ENCODE results near the gene AQP3. TPM values are rescaled to one million over a fixed set of nuclear protein-coding genes. Genes with fewer than 3 reads are reported as not detected.
"Not testable (repeated sequence)": the region's sequence is repeated elsewhere in the genome, so short reads cannot be mapped to it uniquely, and the experiment has no call there.

The AQP3 gene
- total and polyA plus RNA-seq, 12 donors, result 1.9 to 37.2 (median 10.1) TPM

DNA sequence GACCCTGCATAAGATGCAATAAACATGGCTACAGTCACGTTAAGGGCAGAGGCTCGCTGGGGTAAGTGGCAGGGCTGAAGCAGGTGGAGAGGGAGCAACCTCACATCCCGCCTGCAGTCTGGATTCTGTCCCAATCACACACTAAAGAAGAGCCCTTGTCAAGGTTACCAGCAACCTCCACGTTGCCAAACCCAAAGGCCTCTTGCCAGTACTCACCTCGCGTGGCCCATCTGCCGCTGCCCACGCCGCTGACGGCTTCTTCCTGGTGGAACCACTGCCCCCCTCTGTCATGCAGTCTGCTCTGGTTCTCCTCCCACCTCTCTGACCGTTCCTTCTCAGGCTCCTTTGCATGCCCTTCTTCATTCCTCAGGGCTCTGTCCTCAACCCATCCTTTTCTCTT is 53.8 kb downstream of the AQP3 start:
- peaks cover 8 to 65% (median 28%) of the 10 kb centered on the region in 9 donors for H3K4me1 ChIP-seq

DNA sequence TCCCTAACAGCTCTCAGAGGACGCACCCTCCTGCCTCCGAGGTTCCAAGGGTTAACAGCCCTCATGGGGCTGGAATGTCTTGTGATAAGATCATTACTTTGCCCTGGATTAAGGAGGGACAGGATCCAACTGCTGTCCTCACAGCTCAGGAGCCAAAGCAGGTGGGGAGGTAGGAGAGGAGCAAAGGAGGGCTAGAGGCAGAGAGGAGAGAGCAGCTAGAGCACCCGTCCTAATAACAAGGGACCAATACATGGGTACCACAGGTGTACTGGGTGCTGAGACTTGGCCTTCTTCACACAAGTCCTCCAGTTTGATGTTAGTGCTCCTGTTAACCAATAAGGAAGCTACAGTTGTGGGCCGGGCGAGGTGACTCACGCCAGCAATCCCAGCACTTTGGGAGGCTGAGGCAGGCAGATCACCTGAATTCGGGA is 54.8 kb downstream of the AQP3 start:
- H3K27ac ChIP-seq, result peak overlapping the region; percentile 64 to 94 (median 87)
- H3K4me3 ChIP-seq; H3K27me3 ChIP-seq; DNase-seq; H3K36me3 ChIP-seq; H3K9me3 ChIP-seq; intact Hi-C loops (cut with DNase I): not testable (repeated sequence)
- H3K4me1 ChIP-seq, result peaks cover 8 to 73% (median 31%) of the 10 kb centered on the region in 9 donors
- 57 to 58% methylated on average over 7 of the region's 7 CpGs for WGBS, 2 donors
- peak in 2 of 8 donors; percentile 52 to 76 for ATAC-seq

More for the DNA sequence above, 53.8 kb downstream of the AQP3 start:
- DNase-seq, result peak; percentile 54 to 60
- Histone ChIP-seq H3K27ac (peak overlapping the region; percentile 27 to 94 (median 87)), H3K9me3 (no peaks in the 10 kb centered on the region), H3K4me3 (no peak overlapping the region), H3K27me3 (no peaks in the 10 kb centered on the region), H3K36me3 (no peaks in the 10 kb centered on the region)
- TF ChIP-seq, protein P1, sequence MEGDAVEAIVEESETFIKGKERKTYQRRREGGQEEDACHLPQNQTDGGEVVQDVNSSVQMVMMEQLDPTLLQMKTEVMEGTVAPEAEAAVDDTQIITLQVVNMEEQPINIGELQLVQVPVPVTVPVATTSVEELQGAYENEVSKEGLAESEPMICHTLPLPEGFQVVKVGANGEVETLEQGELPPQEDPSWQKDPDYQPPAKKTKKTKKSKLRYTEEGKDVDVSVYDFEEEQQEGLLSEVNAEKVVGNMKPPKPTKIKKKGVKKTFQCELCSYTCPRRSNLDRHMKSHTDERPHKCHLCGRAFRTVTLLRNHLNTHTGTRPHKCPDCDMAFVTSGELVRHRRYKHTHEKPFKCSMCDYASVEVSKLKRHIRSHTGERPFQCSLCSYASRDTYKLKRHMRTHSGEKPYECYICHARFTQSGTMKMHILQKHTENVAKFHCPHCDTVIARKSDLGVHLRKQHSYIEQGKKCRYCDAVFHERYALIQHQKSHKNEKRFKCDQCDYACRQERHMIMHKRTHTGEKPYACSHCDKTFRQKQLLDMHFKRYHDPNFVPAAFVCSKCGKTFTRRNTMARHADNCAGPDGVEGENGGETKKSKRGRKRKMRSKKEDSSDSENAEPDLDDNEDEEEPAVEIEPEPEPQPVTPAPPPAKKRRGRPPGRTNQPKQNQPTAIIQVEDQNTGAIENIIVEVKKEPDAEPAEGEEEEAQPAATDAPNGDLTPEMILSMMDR (IDR thresholded peaks at IDR 0.05), result no peak
- no peak for ATAC-seq
- 46% methylated on average over 10 to 11 of the region's 11 CpGs for WGBS, 2 donors
- intact Hi-C loops (cut with DNase I), result no loop called here

Small RNAs within 50 kb of the gene (microRNA-seq; reads per million reads assigned to microRNA genes)
- gene MIR6851, result 0 to 0.60 reads per million in 2 donors

Other genes with a start within 250 kb of the AQP3 start
- not detected for gene SPINK4, start 207.4 kb downstream of the AQP3 start, total RNA-seq
- gene SPINK4, start 207.4 kb downstream of the AQP3 start, polyA plus RNA-seq, result not detected
- 100 to 1,000 TPM in 8 of 10 donors, 10 to 100 TPM in 2; 95.3 to 159 (median 132) TPM for gene BAG1, start 182.9 kb downstream of the AQP3 start, total RNA-seq
- gene BAG1, start 182.9 kb downstream of the AQP3 start, polyA plus RNA-seq, result 100 to 1,000 TPM in 1 of 2 donors, 10 to 100 TPM in 1; 71.9 to 148 TPM
- gene CHMP5, start 182.5 kb downstream of the AQP3 start, total RNA-seq, result 10 to 100 TPM; 41.4 to 57.2 (median 53.5) TPM
- gene CHMP5, start 182.5 kb downstream of the AQP3 start, polyA plus RNA-seq, result 10 to 100 TPM; 24.1 to 55.6 TPM
- gene NFX1, start 157.1 kb downstream of the AQP3 start, total RNA-seq, result 10 to 100 TPM; 27.9 to 44.1 (median 34.5) TPM
- 10 to 100 TPM; 14.5 to 15.1 TPM for gene NFX1, start 157.1 kb downstream of the AQP3 start, polyA plus RNA-seq
- 100 to 1,000 TPM in 9 of 10 donors, 10 to 100 TPM in 1; 80.2 to 250 (median 133) TPM for gene AQP7, start 45.0 kb downstream of the AQP3 start, total RNA-seq
- gene AQP7, start 45.0 kb downstream of the AQP3 start, polyA plus RNA-seq, result 100 to 1,000 TPM in 1 of 2 donors, 10 to 100 TPM in 1; 28.2 to 255 TPM
- gene NOL6, start 26.3 kb upstream of the AQP3 start, total RNA-seq, result 10 to 100 TPM; 13.0 to 23.2 (median 14.1) TPM
- 10 to 100 TPM; 20.9 to 21.6 TPM for gene NOL6, start 26.3 kb upstream of the AQP3 start, polyA plus RNA-seq
- under 1 TPM in 4 of 10 donors, not detected in 6; 0.13 to 0.93 (median 0.48) TPM for gene ANKRD18B, start 76.7 kb upstream of the AQP3 start, total RNA-seq
- 1 to 10 TPM in 1 of 2 donors, under 1 TPM in 1; 0.13 to 1.8 TPM for gene ANKRD18B, start 76.7 kb upstream of the AQP3 start, polyA plus RNA-seq

All from heart right ventricle (tissue), 16 donors.